ENCODE measurements around the gene IL20RB. TPM values are rescaled to one million over a fixed set of nuclear protein-coding genes. Genes with fewer than 3 reads are reported as not detected.

IL20RB gene
- total and polyA plus RNA-seq, 2 of the 4 experiments (the other 2 are of a cell fraction), result 0.72 to 0.97 TPM

GRCh38 chr3:137013951-137014688, 56.3 kb downstream of the IL20RB start:
- Histone ChIP-seq H3K27me3 (ENCODE audit: control insufficient read depth, insufficient read depth, low read length) (no peaks in the 10 kb centered on the region), H4K20me1 (ENCODE audit: insufficient read depth, low read length) (no peaks in the 10 kb centered on the region), H3K9ac (ENCODE audit: low read depth, low read length) (peak overlapping the region; percentile 74)
- TF ChIP-seq MAFK (IDR thresholded peaks at IDR 0.05; ENCODE audit: low read depth, low read length), result no peak
- TF ChIP-seq CHD1 (IDR thresholded peaks at IDR 0.05; ENCODE audit: low read depth, low read length), result no peak; the same call in 1 of the 2 replicates
- TF ChIP-seq RCOR1 (IDR thresholded peaks at IDR 0.05; ENCODE audit: insufficient replicate concordance, low read length), result no peak
- TF ChIP-seq MAZ (IDR thresholded peaks at IDR 0.05; ENCODE audit: borderline replicate concordance, low read depth, low read length), result 0 out of 2 replicates have a peak, but pooled peaks have one; percentile 50
- TF ChIP-seq CTCF (conservative IDR thresholded peaks at IDR 0.05; ENCODE audit: low read depth, low read length), result peak; percentile 95
- TF ChIP-seq FOS (IDR thresholded peaks at IDR 0.05; ENCODE audit: low read depth, low read length), result no peak
- peak; percentile 99 for TF ChIP-seq SMC3 (IDR thresholded peaks at IDR 0.05; ENCODE audit: low read depth, low read length)
- TF ChIP-seq MXI1 (IDR thresholded peaks at IDR 0.05; ENCODE audit: borderline replicate concordance, low read depth, low read length), result peak; percentile 41; the same call in 1 of the 2 replicates
- TF ChIP-seq RFX5 (IDR thresholded peaks at IDR 0.05; ENCODE audit: low read depth, low read length), result no peak
- TF ChIP-seq, protein P1, sequence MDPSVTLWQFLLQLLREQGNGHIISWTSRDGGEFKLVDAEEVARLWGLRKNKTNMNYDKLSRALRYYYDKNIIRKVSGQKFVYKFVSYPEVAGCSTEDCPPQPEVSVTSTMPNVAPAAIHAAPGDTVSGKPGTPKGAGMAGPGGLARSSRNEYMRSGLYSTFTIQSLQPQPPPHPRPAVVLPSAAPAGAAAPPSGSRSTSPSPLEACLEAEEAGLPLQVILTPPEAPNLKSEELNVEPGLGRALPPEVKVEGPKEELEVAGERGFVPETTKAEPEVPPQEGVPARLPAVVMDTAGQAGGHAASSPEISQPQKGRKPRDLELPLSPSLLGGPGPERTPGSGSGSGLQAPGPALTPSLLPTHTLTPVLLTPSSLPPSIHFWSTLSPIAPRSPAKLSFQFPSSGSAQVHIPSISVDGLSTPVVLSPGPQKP (IDR thresholded peaks at IDR 0.05; ENCODE audit: borderline replicate concordance, low read depth, low read length), result no peak
- peak; percentile 99 for TF ChIP-seq RAD21 (IDR thresholded peaks at IDR 0.05; ENCODE audit: low read length)
- TF ChIP-seq POLR2A (IDR thresholded peaks at IDR 0.05; ENCODE audit: low read depth, low read length), result peak; percentile 63; the same call in 1 of the 2 replicates
- TF ChIP-seq CEBPB (IDR thresholded peaks at IDR 0.05; ENCODE audit: low read depth, low read length), result no peak
- no peak for TF ChIP-seq BHLHE40 (IDR thresholded peaks at IDR 0.05; ENCODE audit: low read depth, low read length)

More at GRCh38 chr3:137013951-137014688, 56.3 kb downstream of the IL20RB start:
- H2AK5ac ChIP-seq (ENCODE audit: low read depth, low read length), result no peak overlapping the region
- H3K56ac ChIP-seq (ENCODE audit: extremely low read depth, insufficient read depth, low read length), result peak overlapping the region; percentile 80
- WGBS, 2 experiments (ENCODE audit: extremely low coverage in 2 of 2, insufficient read length in 1 of 2), result 13% methylated on average over 3 of the region's 18 CpGs; no CpG with 5 or more reads in 1 of the 2 experiments
- H2BK120ac ChIP-seq (ENCODE audit: low read depth, low read length), result peak overlapping the region; percentile 93
- H2AFZ ChIP-seq (replicated peaks; ENCODE audit: low read length, poor library complexity), result peak overlapping the region; percentile 95
- H3K27ac ChIP-seq (ENCODE audit: insufficient read depth, low read length), result peak overlapping the region; percentile 24
- H3K18ac ChIP-seq (ENCODE audit: low read depth, low read length), result peak overlapping the region; percentile 58
- H3K9me1 ChIP-seq (ENCODE audit: insufficient read depth, low read length), result peaks cover 2% of the 10 kb centered on the region; the same call in 1 of the 2 replicates
- peaks cover 4% of the 10 kb centered on the region; the same call in 1 of the 2 replicates for H3K4me1 ChIP-seq (ENCODE audit: control insufficient read depth, insufficient read depth, low read length)
- intact Hi-C loops (cut with micrococcal nuclease) (loop anchor here (1.0 to 10.0 kb wide), 11 partner anchors 65 to 939 kb away; partner anchors contain the start of genes MSL2, NCK1, SLC35G2 and STAG1), dilution Hi-C loops (cut with HindIII; ENCODE audit: low sequenced_read_pairs, unreplicated experiment) (no loop called here), in situ Hi-C loops (cut with MboI; ENCODE audit: low sequenced_read_pairs) (loop anchor here (5.0 kb wide), 2 partner anchors 257 to 712 kb away; no protein-coding TSS in a partner anchor)
- H2BK15ac ChIP-seq (ENCODE audit: low read depth, low read length), result peak overlapping the region; percentile 93; the same call in 2 of the 3 replicates
- peak overlapping the region; percentile 94 for H4K91ac ChIP-seq (ENCODE audit: insufficient read depth, low read depth, low read length)
- H3K36me3 ChIP-seq (ENCODE audit: control insufficient read depth, insufficient read depth, low read length), result no peaks in the 10 kb centered on the region
- no peaks in the 10 kb centered on the region for H3K79me1 ChIP-seq (ENCODE audit: low read depth in 1 of 2, low read length in 2 of 2)
- no TSS peak for BruUV-seq (replicated peaks)
- H3K9me3 ChIP-seq (ENCODE audit: control insufficient read depth, insufficient read depth, low read length), result no peaks in the 10 kb centered on the region
- ATAC-seq (ENCODE audit: low read depth), result peak; percentile 92
- H3K4ac ChIP-seq (ENCODE audit: low read depth, low read length), result peak overlapping the region; percentile 81
- H3K23ac ChIP-seq (ENCODE audit: low read depth, low read length), result peak overlapping the region; percentile 90
- DNase-seq, result peak; percentile 86
- H2AK9ac ChIP-seq (replicated peaks; ENCODE audit: low read depth, low read length, poor library complexity), result peak overlapping the region; percentile 62
- ChIA-PET POLR2A (ENCODE audit: unreplicated experiment) (interaction anchor here (1.5 kb wide), 1 partner anchor 261 kb away, joined by 12 read pairs; the partner anchor contains the start of gene STAG1), CTCF (interaction anchor here (0.5 to 2.0 kb wide), 28 partner anchors 9 to 1336 kb away, joined by 3 to 28 read pairs (median 3); partner anchors contain the start of genes NCK1 and STAG1)
- peak overlapping the region; percentile 42 for H3K4me3 ChIP-seq (ENCODE audit: insufficient read depth, low read depth, low read length)
- H3K14ac ChIP-seq (replicated peaks; ENCODE audit: low read depth, low read length), result peak overlapping the region; percentile 95
- H4K8ac ChIP-seq (ENCODE audit: low read depth in 2 of 2, low read length in 2 of 2), result peak overlapping the region; percentile 66 to 93; a peak in 3 of 4 replicates
- H2BK20ac ChIP-seq (ENCODE audit: low read depth, low read length), result peak overlapping the region; percentile 92
- peak overlapping the region; percentile 52 for H4K5ac ChIP-seq (ENCODE audit: low read depth, low read length)
- H2BK5ac ChIP-seq (ENCODE audit: low read depth, low read length, poor library complexity, severe bottlenecking), result peak overlapping the region; percentile 51
- H3K4me2 ChIP-seq (ENCODE audit: low read depth, low read length), result peak overlapping the region; percentile 87

Data from IMR-90 (cell line).